ENCODE data around the gene PGLYRP1. TPM values are rescaled to one million over a fixed set of nuclear protein-coding genes. Genes with fewer than 3 reads are reported as not detected.

The PGLYRP1 gene
- total RNA-seq, 1 experiment from 2014 or later, result not detected

GRCh38 chr19:46035986-46036743 is 13.3 kb upstream of the PGLYRP1 start:
- Histone ChIP-seq H3K4me3 (replicated peaks in 1 of 2; ENCODE audit: low read depth in 1 of 2, low read length in 2 of 2) (no peak overlapping the region), H2AFZ (ENCODE audit: low read depth, low read length, poor library complexity, severe bottlenecking) (no peak overlapping the region), H3K27me3 (ENCODE audit: insufficient read depth, low read length) (peaks cover 9% of the 10 kb centered on the region; the same call in 1 of the 2 replicates), H4K20me1 (ENCODE audit: insufficient read depth) (no peaks in the 10 kb centered on the region), H3K36me3 (ENCODE audit: control insufficient read depth in 1 of 2, insufficient read depth in 2 of 2, low read length in 2 of 2) (no peaks in the 10 kb centered on the region), H3K4me1 (ENCODE audit: control insufficient read depth in 1 of 2, insufficient read depth in 2 of 2, low read length in 2 of 2) (peaks cover 0 to 6% of the 10 kb centered on the region in 2 experiments; a peak in 2 of 4 replicates), H3K9me3 (ENCODE audit: control insufficient read depth in 1 of 2, insufficient read depth in 1 of 2, low read depth in 1 of 2, low read length in 2 of 2) (no peaks in the 10 kb centered on the region), H3K4me2 (ENCODE audit: low read length) (no peak overlapping the region), H3K79me2 (ENCODE audit: insufficient read depth, low read length) (no peaks in the 10 kb centered on the region), H3K9ac (ENCODE audit: low read length) (no peak overlapping the region), H3K9me2 (ENCODE audit: insufficient read depth) (no peaks in the 10 kb centered on the region), H3K27ac (ENCODE audit: low read depth, low read length) (no peak overlapping the region)
- ATAC-seq (no peak), DNase-seq (ENCODE audit: low read depth, low spot score) (no peak)
- TF ChIP-seq RAD21 (IDR thresholded peaks at IDR 0.05; ENCODE audit: low read depth), result no peak
- no peak for TF ChIP-seq EGR1 (IDR thresholded peaks at IDR 0.05; ENCODE audit: low read depth)
- TF ChIP-seq ZFX (IDR thresholded peaks at IDR 0.05), result no peak
- TF ChIP-seq CEBPB (IDR thresholded peaks at IDR 0.05; ENCODE audit: low read depth), result no peak
- no peak for TF ChIP-seq ATF3 (IDR thresholded peaks at IDR 0.05)
- TF ChIP-seq ELF1 (IDR thresholded peaks at IDR 0.05; ENCODE audit: borderline replicate concordance, low read depth), result no peak
- TF ChIP-seq CBX3 (IDR thresholded peaks at IDR 0.05; ENCODE audit: low read depth), result no peak
- TF ChIP-seq ZBTB33 (IDR thresholded peaks at IDR 0.05; ENCODE audit: extremely low read depth, insufficient replicate concordance, low read length), result no peak
- TF ChIP-seq MAX (IDR thresholded peaks at IDR 0.05), result no peak
- no peak for TF ChIP-seq YY1 (IDR thresholded peaks at IDR 0.05; ENCODE audit: extremely low read depth, insufficient replicate concordance, low read depth, low read length)
- BruUV-seq (replicated peaks), result no TSS peak
- ChIA-PET RAD21 (ENCODE audit: low non-redundant PET in 1 of 2, low total read pairs in 2 of 2, uncharacterized antibody in 2 of 2, unreplicated experiment in 2 of 2) (no interaction called here), CTCF (interaction anchor here (0.9 kb wide), 1 partner anchor 41 kb away, joined by 3 read pairs; no protein-coding TSS in a partner anchor), POLR2A (no interaction called here)
- intact Hi-C loops (cut with micrococcal nuclease), result no loop called here

All from HCT116 (cell line).